ENCODE results near the gene CSRNP2. TPM values are rescaled to one million over a fixed set of nuclear protein-coding genes. Genes with fewer than 3 reads are reported as not detected.

The CSRNP2 gene
- total RNA-seq, 1 donor: 25.9 TPM

DNA sequence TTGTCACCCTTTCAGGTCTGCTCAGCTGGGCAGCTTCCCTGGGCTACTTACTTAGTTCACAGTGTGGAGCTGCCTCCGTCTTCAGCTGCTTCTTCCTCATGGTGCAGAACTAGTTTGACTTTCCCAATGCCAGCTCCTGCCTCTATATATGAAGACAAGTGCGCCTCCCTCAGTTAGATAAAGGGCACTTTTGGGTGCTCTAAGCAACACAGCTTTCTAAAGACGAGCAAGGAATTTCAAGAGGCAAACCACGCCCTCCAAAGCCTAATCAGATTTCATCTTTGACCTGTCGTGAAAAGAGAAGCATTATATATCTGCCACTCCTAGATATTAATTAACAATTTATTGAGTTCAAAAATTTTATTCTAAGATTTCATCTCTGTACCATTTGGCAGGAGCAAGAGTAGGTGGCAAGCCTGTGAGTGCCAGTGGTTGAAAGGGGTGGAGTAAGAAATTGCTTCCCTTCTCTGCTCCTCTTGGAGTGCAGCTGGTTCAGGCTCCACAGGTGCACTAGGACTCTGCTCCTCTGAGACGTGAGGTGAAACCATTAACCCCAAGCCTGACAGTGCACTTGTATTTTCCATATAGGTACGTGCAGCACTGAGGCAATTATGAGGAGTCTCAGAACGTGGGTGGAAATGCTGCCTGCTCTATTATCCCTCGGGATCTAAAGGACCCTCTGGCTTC, 55.1 kb downstream of the CSRNP2 start:
- H3K4me3 ChIP-seq (ENCODE audit: low read depth, low read length): no peak overlapping the region
- DNase-seq (ENCODE audit: low read depth): peak; percentile 63
- TF ChIP-seq, protein P1, sequence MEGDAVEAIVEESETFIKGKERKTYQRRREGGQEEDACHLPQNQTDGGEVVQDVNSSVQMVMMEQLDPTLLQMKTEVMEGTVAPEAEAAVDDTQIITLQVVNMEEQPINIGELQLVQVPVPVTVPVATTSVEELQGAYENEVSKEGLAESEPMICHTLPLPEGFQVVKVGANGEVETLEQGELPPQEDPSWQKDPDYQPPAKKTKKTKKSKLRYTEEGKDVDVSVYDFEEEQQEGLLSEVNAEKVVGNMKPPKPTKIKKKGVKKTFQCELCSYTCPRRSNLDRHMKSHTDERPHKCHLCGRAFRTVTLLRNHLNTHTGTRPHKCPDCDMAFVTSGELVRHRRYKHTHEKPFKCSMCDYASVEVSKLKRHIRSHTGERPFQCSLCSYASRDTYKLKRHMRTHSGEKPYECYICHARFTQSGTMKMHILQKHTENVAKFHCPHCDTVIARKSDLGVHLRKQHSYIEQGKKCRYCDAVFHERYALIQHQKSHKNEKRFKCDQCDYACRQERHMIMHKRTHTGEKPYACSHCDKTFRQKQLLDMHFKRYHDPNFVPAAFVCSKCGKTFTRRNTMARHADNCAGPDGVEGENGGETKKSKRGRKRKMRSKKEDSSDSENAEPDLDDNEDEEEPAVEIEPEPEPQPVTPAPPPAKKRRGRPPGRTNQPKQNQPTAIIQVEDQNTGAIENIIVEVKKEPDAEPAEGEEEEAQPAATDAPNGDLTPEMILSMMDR (IDR thresholded peaks at IDR 0.05; ENCODE audit: insufficient read depth, low read depth, low read length): peak; percentile 44

DNA sequence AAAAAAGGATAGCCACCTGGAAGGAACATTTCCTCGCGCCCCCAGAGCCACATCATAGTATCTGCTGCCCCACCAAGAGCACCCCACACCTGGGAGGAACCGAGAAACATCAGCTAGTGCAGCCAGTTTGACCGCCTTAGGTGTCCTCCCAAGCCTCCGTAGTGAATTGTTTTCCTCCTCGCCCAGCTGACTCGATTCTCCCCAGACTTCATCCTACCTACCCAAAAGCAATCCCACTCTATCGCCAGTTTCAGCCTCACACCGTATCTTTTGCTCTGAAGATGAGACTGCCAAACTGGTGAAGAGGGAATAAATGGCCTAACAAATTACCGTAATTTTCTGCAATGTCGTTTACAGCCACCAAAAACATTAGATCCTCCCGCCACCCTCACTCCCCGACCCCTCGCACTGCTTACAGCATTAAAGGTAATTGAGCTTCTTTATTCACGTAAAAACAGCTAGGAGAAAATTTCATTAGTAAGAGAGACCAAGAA, 56.0 kb downstream of the CSRNP2 start:
- TF ChIP-seq, protein P1 (IDR thresholded peaks at IDR 0.05; ENCODE audit: insufficient read depth, low read depth, low read length): no peak
- DNase-seq (ENCODE audit: low read depth): no peak
- no peak overlapping the region for H3K4me3 ChIP-seq (ENCODE audit: low read depth, low read length)

DNA sequence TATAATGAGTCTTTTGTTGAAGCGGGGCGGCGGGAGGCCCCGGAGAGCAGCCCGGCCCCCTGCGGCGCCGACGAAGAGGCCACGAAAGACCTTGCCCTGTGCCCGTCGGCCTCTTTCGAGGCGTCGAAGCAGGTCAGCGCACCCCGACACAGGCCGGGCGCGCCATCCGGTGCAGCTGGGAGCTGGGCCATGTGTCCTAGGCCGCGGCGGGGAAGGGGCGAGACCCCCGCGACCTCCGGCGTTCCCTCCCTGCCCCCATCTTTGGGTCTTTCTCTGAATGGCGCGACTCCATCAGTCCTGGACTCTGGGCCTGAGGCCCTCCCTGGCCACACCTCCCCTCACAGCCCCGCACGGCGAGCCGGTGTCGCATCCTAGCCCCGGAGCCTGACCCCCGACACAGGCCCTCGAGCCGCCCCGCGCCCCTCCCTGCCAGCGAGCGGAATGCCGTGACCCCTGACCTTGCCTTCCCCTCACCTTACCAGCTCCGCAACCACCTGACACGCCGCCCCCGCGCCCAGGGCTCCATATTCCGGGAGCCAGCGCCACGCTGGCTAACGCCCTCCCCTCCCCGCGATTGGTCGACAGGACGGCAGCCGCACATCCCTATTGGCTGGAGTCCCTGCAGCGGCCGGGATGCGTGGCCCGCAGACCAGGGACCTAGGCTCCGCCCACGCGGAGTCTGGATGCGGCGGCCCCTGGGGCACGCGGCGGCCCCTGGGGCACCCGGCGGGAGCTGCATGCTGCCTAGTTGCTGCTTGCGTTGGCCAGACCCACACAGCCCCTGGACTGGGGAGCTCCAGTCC, 57.4 kb downstream of the CSRNP2 start, which contains the start of gene SLC11A2:
SLC11A2 (minus strand) TSS at position 549 of the 803 bp plus-strand sequence. CDS start 15,656 bp downstream, outside the sequence.
- TF ChIP-seq, protein P1 (IDR thresholded peaks at IDR 0.05; ENCODE audit: insufficient read depth, low read depth, low read length): peak; percentile 3
- peak; percentile 93 for DNase-seq (ENCODE audit: low read depth)

DNA sequence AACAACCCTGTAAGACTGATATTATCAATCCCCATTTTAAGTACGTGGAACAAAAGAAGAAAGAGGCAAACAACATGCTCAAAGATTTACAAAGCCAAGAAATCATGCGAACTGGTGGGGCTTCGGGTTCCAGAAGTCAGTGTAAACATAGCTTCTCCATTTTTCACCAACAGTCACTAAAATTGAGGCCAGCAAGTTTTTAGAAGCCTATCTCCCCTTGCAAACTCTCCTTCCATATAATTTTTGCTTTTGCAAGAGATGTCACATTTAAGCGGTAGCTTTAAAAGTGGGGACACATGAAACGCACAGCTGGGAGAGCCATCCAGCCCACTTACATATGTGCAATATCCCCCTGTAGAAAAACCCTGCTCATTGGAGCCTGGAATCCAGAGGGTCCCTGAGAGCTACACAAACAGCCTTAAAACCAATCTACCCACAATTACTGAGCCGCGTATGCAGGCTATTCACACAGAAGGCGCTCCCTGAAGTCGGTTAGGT, 58.0 kb downstream of the CSRNP2 start:
- TF ChIP-seq, protein P1 (IDR thresholded peaks at IDR 0.05; ENCODE audit: insufficient read depth, low read depth, low read length): no peak
- H3K4me3 ChIP-seq (ENCODE audit: low read depth, low read length): peak overlapping the region; percentile 85
- no peak for DNase-seq (ENCODE audit: low read depth)

More for the DNA sequence above, 57.4 kb downstream of the CSRNP2 start, which contains the start of gene SLC11A2:
- peak within 1 kb of the TSS; percentile 85 for H3K4me3 ChIP-seq (ENCODE audit: low read depth, low read length)

DNA sequence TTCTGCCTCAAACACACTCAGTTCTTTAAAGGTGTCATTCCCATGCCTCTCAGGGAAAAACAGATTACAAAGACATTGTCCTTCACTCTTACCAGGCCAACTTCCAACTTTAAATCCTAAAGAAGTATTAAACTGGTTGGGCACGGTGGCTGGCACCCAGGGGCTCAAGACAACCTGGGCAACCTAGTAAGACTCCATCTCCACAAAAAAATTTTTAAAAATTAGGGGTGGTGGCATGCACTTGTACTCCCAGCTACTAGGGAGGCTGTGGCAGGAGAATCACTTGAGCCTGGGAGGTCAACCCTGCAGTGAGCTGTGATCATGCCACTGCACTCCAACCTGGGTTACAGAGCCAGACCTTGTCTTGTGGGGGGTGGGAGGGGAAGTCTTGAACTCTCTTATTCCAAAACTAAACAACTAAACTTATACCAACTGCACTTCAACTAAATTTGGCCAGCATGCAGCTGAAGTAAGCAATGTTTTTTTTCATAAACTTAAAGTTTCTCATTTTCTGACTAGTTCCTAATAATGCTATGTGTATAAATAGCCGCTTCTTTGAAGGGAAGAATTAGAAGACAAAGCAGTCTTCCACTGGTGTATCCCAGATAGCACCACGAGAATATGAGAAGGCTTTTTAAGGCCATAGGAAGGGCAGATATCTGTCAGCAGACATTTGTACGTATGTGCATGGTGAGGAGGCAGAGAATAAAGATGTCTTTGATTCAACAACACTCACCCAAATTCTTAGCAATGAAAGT, 59.6 kb downstream of the CSRNP2 start:
- H3K4me3 ChIP-seq (ENCODE audit: low read depth, low read length): peak overlapping the region; percentile 85
- DNase-seq (ENCODE audit: low read depth): no peak
- TF ChIP-seq, protein P1 (IDR thresholded peaks at IDR 0.05; ENCODE audit: insufficient read depth, low read depth, low read length): no peak

DNA sequence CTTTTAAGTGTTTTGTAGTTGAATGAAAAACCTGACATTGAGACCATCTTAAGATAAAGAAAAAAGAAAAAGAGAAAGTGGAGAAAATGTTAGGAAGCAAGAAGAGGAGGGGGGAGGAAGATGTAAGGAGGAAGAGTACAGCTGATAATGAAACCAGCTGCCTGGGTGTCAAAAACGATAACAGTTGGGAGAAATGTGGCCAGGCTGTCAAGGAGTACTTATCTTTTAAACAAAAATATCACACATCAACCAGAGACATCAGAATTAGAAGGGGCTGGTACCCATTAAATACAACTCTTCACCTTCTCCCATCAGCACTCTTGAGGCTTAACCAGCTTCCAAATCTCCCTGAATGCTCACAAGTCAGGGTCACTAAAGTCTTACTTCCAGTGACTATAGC, 61.7 kb downstream of the CSRNP2 start:
- DNase-seq (ENCODE audit: low read depth): no peak
- H3K4me3 ChIP-seq (ENCODE audit: low read depth, low read length): no peak overlapping the region
- TF ChIP-seq, protein P1 (IDR thresholded peaks at IDR 0.05; ENCODE audit: insufficient read depth, low read depth, low read length): no peak
